BLaER1 (cell line): ENCODE results near the gene WWC1.

Experiments used
- H3K27ac ChIP-seq: shearing (Covaris generic); formaldehyde crosslinking; 2 replicates; pipeline ENCODE4 v1.8.1; 2022
- H3K27me3 ChIP-seq: shearing (Covaris generic); formaldehyde crosslinking; 2 replicates; pipeline ENCODE4 v1.8.1; 2022
- H3K36me3 ChIP-seq: shearing (Covaris generic); formaldehyde crosslinking; 2 replicates; pipeline ENCODE4 v1.8.1; 2022
- H3K4me1 ChIP-seq: shearing (Covaris generic); formaldehyde crosslinking; 2 replicates; pipeline ENCODE4 v1.8.1; 2022
- H3K4me2 ChIP-seq: shearing (Covaris generic); formaldehyde crosslinking; 2 replicates; pipeline ENCODE4 v1.8.1; 2022
- H3K4me3 ChIP-seq: shearing (Covaris generic); formaldehyde crosslinking; 2 replicates; pipeline ENCODE4 v1.8.1; 2022
- H3K9ac ChIP-seq: shearing (Covaris generic); formaldehyde crosslinking; 2 replicates; pipeline ENCODE4 v1.8.1; 2022
- H3K9me3 ChIP-seq: shearing (Covaris generic); formaldehyde crosslinking; 2 replicates; pipeline ENCODE4 v1.8.1; 2022
- H4K20me1 ChIP-seq: shearing (Covaris generic); formaldehyde crosslinking; 2 replicates; pipeline ENCODE4 v1.8.1; 2022
- Cebpa-rat ChIP-seq: shearing (Covaris generic); IDR thresholded peaks from 2 replicates; pipeline ENCODE4 v1.8.1; 2022

Gene WWC1

DNA sequence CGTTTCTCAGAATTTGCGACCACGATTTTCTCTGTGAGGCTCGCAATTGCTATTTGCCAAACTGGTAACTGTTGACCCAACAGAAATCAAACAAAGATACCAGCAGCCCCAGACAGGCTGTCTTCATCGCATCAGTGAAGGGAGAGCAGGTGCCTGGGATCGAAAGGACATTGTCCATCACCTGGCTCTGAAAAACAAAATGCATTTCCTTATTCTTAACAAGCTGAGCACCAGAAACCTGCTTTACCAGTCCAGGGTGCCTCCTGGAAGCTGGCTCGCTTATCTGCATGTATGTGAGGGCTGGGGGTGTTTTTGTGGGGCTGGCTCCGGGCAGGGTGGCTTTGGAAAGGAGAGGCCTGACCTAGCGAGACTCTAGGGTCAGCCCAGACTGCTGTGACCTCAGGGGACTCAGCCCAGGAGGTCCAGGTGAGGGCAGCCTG, 24.7 kb downstream of the WWC1 start:
- Histone ChIP-seq H3K36me3 (no peaks in the 10 kb centered on the region), H4K20me1 (peaks cover 3% of the 10 kb centered on the region; the same call in 1 of the 2 replicates), H3K27ac (no peak overlapping the region), H3K4me1 (peaks cover 23% of the 10 kb centered on the region), H3K4me2 (peak overlapping the region; percentile 78), H3K27me3 (no peaks in the 10 kb centered on the region), H3K4me3 (no peak overlapping the region), H3K9ac (no peak overlapping the region; the same call in 1 of the 2 replicates), H3K9me3 (no peaks in the 10 kb centered on the region)
- no peak for TF ChIP-seq Cebpa-rat

DNA sequence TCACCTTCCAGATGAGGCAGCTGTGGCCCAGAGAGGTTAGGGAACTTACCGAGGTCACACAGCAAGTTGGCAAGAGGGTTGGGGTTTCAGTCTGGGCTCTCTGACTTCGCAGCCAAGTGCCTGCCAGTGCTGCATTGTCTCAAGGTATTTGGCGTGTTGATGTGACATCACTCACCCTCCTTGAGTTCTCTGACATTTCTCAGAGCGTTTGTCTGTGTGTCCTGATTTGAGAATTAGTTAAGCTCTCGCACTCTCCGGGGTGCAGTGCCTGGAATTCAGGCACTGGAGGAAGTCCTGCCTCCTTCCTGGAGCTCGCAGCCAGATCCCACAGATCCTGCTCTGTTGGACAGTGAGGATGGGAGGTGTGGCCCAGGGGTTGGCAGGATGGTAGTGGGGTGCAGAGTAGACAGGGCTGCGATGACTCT, 25.7 kb downstream of the WWC1 start:
- Histone ChIP-seq H3K4me2 (no peak overlapping the region), H3K9me3 (no peaks in the 10 kb centered on the region), H3K4me1 (peaks cover 23% of the 10 kb centered on the region), H4K20me1 (no peaks in the 10 kb centered on the region), H3K9ac (no peak overlapping the region), H3K27ac (no peak overlapping the region), H3K4me3 (no peak overlapping the region), H3K36me3 (no peaks in the 10 kb centered on the region), H3K27me3 (no peaks in the 10 kb centered on the region)
- TF ChIP-seq Cebpa-rat: no peak

DNA sequence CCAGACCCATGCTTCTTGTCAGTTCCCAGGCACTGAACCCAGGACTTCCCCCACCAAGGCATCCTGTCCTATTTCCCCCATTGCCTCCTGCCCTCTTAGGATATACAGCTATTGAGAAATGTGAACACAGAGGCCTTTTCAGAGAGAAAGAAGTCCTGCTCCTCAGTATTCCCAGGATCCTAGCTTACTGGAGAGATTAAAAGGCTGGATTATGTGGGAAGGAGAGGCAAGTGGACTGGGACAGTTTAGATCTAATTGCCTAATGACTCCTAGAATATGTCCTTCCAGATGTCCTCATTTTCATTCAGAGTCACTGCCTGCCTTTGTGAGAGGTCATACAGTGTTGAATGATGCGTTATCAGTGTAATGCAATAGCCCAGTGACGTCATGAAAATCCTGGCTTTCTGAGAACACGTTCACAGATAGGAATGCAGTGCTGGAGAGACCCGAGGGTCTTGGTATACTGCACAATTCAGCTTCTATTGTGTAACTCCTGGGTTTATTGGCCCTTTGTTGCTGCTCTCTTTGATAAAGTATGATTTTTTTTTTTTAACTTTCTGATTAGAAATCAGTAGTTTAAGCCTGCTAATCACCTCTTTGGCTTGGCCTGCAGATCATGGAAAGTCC, 26.2 kb downstream of the WWC1 start:
- Histone ChIP-seq H3K27ac (no peak overlapping the region), H3K4me2 (no peak overlapping the region), H3K9me3 (no peaks in the 10 kb centered on the region), H3K9ac (no peak overlapping the region), H3K27me3 (no peaks in the 10 kb centered on the region), H3K4me1 (peaks cover 23% of the 10 kb centered on the region), H3K36me3 (no peaks in the 10 kb centered on the region), H3K4me3 (no peak overlapping the region), H4K20me1 (no peaks in the 10 kb centered on the region)
- TF ChIP-seq Cebpa-rat: no peak

DNA sequence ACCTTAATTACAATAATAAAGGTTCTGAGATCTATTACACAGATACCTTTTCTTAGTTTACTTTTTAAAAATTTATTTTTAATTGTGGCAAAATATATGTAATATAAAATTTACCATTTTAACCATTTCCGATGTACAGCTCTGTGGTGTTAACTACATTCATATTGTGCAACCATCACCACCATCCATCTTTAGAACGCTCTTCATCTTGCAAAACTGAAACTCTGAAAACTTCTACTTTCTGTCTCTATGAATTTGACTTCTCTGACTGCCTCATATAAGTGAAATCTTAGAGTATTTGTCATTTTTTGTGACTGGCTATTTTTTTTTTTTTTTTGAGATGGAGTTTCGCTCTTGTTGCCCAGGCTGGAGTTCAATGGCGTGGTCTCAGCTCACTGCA, 26.8 kb downstream of the WWC1 start:
- Histone ChIP-seq H3K4me2 (no peak overlapping the region), H3K9ac (no peak overlapping the region), H3K4me1 (peaks cover 23% of the 10 kb centered on the region), H4K20me1 (no peaks in the 10 kb centered on the region), H3K9me3 (no peaks in the 10 kb centered on the region), H3K27me3 (no peaks in the 10 kb centered on the region), H3K27ac (no peak overlapping the region), H3K4me3 (no peak overlapping the region), H3K36me3 (no peaks in the 10 kb centered on the region)
- TF ChIP-seq Cebpa-rat: no peak

DNA sequence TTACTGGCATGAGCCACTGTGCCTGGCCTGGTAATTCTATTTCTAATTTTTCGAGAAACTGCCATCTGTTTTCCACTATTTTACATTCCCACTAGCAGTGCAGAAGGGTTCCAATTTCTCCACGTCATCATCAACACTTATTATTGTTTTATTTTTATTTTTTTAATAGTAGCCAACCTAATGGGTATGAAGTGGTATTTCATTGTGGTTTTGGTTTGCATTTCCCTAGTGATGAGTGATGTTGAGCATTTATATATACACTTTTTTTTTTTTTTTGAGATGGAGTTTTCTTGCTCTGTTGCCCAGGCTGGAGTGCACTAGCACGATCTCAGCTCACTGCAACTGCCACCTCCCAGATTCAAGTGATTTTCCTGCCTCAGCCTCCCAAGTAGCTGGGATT, 28.3 kb downstream of the WWC1 start:
- TF ChIP-seq Cebpa-rat: no peak
- H3K4me2 ChIP-seq: no peak overlapping the region
- no peaks in the 10 kb centered on the region for H3K36me3 ChIP-seq
- no peaks in the 10 kb centered on the region for H3K27me3 ChIP-seq
- no peaks in the 10 kb centered on the region for H3K9me3 ChIP-seq
- H3K9ac ChIP-seq: no peak overlapping the region
- H3K4me1 ChIP-seq: peaks cover 19% of the 10 kb centered on the region
- no peaks in the 10 kb centered on the region for H4K20me1 ChIP-seq
- no peak overlapping the region for H3K4me3 ChIP-seq
- no peak overlapping the region for H3K27ac ChIP-seq

DNA sequence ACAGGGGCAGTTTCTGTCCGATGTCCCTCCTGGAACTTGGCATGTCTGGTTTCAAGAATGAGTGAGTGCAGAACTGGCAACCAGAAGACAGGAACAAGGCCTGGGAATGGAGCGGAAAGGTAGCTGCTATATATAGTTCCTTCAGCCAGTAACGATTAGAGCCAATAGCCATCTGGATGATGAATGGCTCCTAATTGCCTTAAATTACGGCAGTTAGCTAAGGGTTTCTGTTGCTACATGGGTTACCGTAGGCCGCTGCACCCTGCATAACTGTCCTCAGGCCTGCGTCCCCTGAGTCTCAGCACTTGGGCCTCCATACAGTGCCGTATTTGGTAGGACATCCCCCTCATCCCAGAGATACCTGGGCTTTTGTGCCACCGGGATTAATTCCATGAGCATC, 29.4 kb downstream of the WWC1 start:
- no peak overlapping the region for H3K27ac ChIP-seq

DNA sequence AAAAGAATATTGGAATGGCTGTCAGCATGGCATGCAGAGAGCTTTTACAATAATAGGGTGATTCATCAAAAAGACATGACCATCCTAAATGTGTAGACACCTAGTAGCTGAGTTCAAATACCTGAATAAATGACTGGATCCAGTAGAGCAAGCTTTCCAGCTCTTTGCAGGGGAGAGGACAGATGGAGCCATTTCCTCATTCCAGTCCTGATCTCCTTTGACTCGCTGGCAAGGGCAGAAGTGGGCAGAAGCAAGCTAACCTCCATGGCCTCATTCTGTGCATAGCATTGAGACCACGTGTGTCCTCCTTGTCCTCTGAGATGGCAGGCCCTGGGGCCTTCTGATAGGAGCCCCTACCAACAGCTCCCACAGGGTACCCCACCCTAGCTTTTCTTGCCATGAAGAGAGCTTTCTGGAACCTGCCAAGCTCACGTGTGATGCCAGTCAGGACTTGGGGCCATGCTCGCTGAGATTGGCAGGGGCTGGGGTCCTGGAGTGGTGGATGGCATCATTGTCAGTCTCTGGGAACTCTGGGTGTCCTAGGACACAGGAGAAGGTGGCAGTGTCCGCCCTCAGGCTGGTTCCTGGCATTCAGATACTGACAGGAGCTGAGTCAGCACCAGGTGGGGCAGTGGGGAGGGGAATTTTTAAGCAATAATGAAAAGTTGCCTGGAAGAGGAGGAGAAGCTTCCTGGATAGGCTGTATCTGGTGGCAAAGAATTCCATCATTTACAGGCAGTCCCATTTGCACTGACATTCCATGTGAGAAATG, 33.6 kb downstream of the WWC1 start:
- Histone ChIP-seq H3K9ac (no peak overlapping the region), H3K9me3 (no peaks in the 10 kb centered on the region), H4K20me1 (no peaks in the 10 kb centered on the region), H3K27me3 (no peaks in the 10 kb centered on the region), H3K4me3 (no peak overlapping the region), H3K4me2 (no peak overlapping the region), H3K27ac (no peak overlapping the region), H3K4me1 (peaks cover 15% of the 10 kb centered on the region), H3K36me3 (no peaks in the 10 kb centered on the region)
- no peak for TF ChIP-seq Cebpa-rat

More for the DNA sequence above, 29.4 kb downstream of the WWC1 start:
- Histone ChIP-seq H3K4me1 (peaks cover 9% of the 10 kb centered on the region), H3K9me3 (no peaks in the 10 kb centered on the region), H3K4me3 (no peak overlapping the region), H3K4me2 (no peak overlapping the region), H3K36me3 (no peaks in the 10 kb centered on the region), H3K9ac (no peak overlapping the region), H4K20me1 (no peaks in the 10 kb centered on the region), H3K27me3 (no peaks in the 10 kb centered on the region)
- TF ChIP-seq Cebpa-rat: no peak

DNA sequence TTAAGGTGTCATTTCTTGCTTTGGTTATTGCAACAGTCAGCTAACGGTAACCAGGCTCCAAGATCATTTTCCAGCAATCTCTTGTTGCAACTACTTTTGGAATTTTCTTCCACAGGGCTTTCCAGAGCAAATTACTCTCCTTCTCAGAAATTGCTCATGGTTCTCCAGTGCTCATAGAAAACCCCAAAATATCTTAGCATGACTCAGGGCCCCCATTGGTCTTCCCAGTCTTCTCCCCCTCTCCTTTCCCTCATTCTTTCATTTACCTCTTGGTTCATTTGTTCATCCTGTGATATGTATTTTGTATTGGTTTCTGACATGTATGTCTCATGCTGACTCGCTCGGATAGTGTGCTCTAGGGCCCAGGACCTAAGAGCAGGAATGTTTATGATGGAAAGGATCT, 35.6 kb downstream of the WWC1 start:
- H3K9ac ChIP-seq: no peak overlapping the region
- no peak overlapping the region for H3K4me2 ChIP-seq
- H4K20me1 ChIP-seq: no peaks in the 10 kb centered on the region
- H3K27me3 ChIP-seq: no peaks in the 10 kb centered on the region
- no peak for TF ChIP-seq Cebpa-rat
- H3K9me3 ChIP-seq: no peaks in the 10 kb centered on the region
- peaks cover 15% of the 10 kb centered on the region for H3K4me1 ChIP-seq
- H3K4me3 ChIP-seq: no peak overlapping the region
- H3K36me3 ChIP-seq: no peaks in the 10 kb centered on the region
- no peak overlapping the region for H3K27ac ChIP-seq

DNA sequence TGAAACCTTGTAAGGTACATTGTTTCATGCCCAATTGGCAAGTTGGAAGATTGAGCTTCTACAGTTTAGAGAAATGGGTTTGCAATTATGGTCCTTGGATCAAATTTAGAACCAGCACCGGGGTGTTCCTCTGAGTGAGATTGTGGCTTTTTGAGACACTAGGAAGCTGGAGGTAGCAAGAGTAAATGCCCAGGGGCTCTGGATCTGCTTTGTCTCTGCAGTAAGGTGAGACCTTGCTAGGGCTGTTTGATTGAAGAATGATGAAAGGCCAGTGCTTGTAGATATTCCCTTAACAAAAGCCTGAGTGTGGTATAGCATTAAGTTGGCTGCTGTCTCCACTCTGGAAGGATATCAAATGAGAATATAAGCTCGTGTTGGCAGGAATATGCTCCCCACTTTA, 36.0 kb downstream of the WWC1 start:
- Histone ChIP-seq H3K4me1 (peaks cover 15% of the 10 kb centered on the region), H3K9ac (no peak overlapping the region), H4K20me1 (no peaks in the 10 kb centered on the region), H3K9me3 (no peaks in the 10 kb centered on the region), H3K4me2 (no peak overlapping the region), H3K27me3 (no peaks in the 10 kb centered on the region), H3K4me3 (no peak overlapping the region), H3K36me3 (no peaks in the 10 kb centered on the region), H3K27ac (no peak overlapping the region)
- TF ChIP-seq Cebpa-rat: no peak

DNA sequence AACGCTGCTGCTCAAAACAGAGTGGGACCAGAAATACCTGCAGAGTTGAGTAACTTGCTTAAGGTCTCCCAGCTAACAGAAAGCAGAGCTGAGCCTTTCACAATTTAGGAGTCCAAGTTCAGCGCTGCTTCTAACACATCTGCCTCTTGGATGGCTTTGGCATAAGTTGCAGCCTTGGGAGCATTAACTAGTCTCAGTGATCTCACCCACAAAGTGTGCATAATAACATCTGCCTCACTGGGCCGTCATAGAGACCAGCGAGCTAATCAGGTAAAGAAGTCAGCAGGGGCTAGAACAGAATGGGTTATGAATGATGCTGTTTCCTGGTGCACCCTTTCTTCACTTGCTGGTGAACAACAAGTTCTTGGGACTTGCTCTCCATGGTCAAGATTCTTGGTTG, 36.5 kb downstream of the WWC1 start:
- H3K4me3 ChIP-seq: no peak overlapping the region
- H3K27ac ChIP-seq: no peak overlapping the region
- H3K4me2 ChIP-seq: peak overlapping the region; percentile 45; the same call in 1 of the 2 replicates

More for the DNA sequence above, 36.5 kb downstream of the WWC1 start:
- Histone ChIP-seq H4K20me1 (no peaks in the 10 kb centered on the region), H3K9ac (no peak overlapping the region), H3K36me3 (no peaks in the 10 kb centered on the region), H3K27me3 (no peaks in the 10 kb centered on the region), H3K9me3 (no peaks in the 10 kb centered on the region), H3K4me1 (peaks cover 15% of the 10 kb centered on the region)
- TF ChIP-seq Cebpa-rat: no peak
